ENCODE data around the gene EPHA3.

EPHA3 gene

GRCh38 chr3:89107461-89108290 lies at the start of gene EPHA3:
EPHA3 (plus strand) TSS chr3:89107621; CDS start chr3:89107749, 128 bp downstream.
- peak; percentile 87 for DNase-seq

GRCh38 chr3:89058371-89058770 lies 49.0 kb upstream of the EPHA3 start:
- no peak for DNase-seq

GRCh38 chr3:89059211-89059925 lies 48.1 kb upstream of the EPHA3 start:
- no peak for DNase-seq

- no peak for DNase-seq
Measured at GRCh38 chr3:89061259-89061658, 46.2 kb upstream of the EPHA3 start.

- no peak for DNase-seq
Measured at GRCh38 chr3:89067736-89068135, 39.7 kb upstream of the EPHA3 start.

GRCh38 chr3:89072642-89073041 lies 34.8 kb upstream of the EPHA3 start:
- DNase-seq, result no peak

GRCh38 chr3:89079944-89080343 lies 27.5 kb upstream of the EPHA3 start:
- DNase-seq, result no peak

- DNase-seq, result no peak
Measured at GRCh38 chr3:89087851-89088250, 19.6 kb upstream of the EPHA3 start.

GRCh38 chr3:89098173-89098572 lies 9.2 kb upstream of the EPHA3 start:
- no peak for DNase-seq

GRCh38 chr3:89098964-89099585 lies 8.3 kb upstream of the EPHA3 start:
- no peak for DNase-seq

- DNase-seq, result no peak
Measured at GRCh38 chr3:89101251-89101650, 6.2 kb upstream of the EPHA3 start.

GRCh38 chr3:89101921-89102320 lies 5.5 kb upstream of the EPHA3 start:
- DNase-seq, result no peak

- DNase-seq, result no peak
Measured at GRCh38 chr3:89104499-89104898, 2.9 kb upstream of the EPHA3 start.

GRCh38 chr3:89105503-89105902 lies 1.9 kb upstream of the EPHA3 start:
- DNase-seq, result no peak

GRCh38 chr3:89108291-89108550 lies 800 bp downstream of the EPHA3 start:
- DNase-seq, result no peak

GRCh38 chr3:89113344-89113743 lies 5.9 kb downstream of the EPHA3 start:
- DNase-seq, result no peak

GRCh38 chr3:89113893-89114840 lies 6.7 kb downstream of the EPHA3 start:
- peak; percentile 88 for DNase-seq

- DNase-seq, result no peak
Measured at GRCh38 chr3:89114841-89115223, 7.4 kb downstream of the EPHA3 start.

- DNase-seq, result no peak
Measured at GRCh38 chr3:89116476-89116875, 9.1 kb downstream of the EPHA3 start.

- no peak for DNase-seq
Measured at GRCh38 chr3:89138048-89138447, 30.6 kb downstream of the EPHA3 start.

- no peak for DNase-seq
Measured at GRCh38 chr3:89139870-89140269, 32.4 kb downstream of the EPHA3 start.

GRCh38 chr3:89144080-89144479 lies 36.7 kb downstream of the EPHA3 start:
- no peak for DNase-seq

GRCh38 chr3:89145995-89146394 lies 38.6 kb downstream of the EPHA3 start:
- no peak for DNase-seq

Measured in right forelimb (tissue), 1 donor.